HG02571 (cell line): ENCODE data around the gene LARGE1.
A peak's percentile ranks its signal among the peaks of the same experiment; 100 is the strongest.
"Not testable (repeated sequence)": the region's sequence is repeated elsewhere in the genome, so short reads cannot be mapped to it uniquely, and the experiment has no call there.

ENCODE experiments used
- ATAC-seq: cut with Tn5 transposase; IDR thresholded peaks from one replicate; pipeline ENCODE4 v1.9.1; 2021; ENCODE audit warnings: mild to moderate bottlenecking, moderate library complexity; ENCODE audit not compliant: unreplicated experiment

Gene LARGE1

GRCh38 chr22:33496112-33496511, 424.2 kb downstream of the LARGE1 start:
- no peak for ATAC-seq

GRCh38 chr22:33493476-33494205, 426.6 kb downstream of the LARGE1 start:
- ATAC-seq: no peak

GRCh38 chr22:33492210-33492651, 428.0 kb downstream of the LARGE1 start:
- no peak for ATAC-seq

GRCh38 chr22:33487041-33487716, 433.1 kb downstream of the LARGE1 start:
- no peak for ATAC-seq

- ATAC-seq: no peak
Measured at GRCh38 chr22:33481550-33481949, 438.7 kb downstream of the LARGE1 start.

GRCh38 chr22:33477120-33478111, 442.9 kb downstream of the LARGE1 start:
- ATAC-seq: no peak

- no peak for ATAC-seq
Measured at GRCh38 chr22:33476716-33477115, 443.6 kb downstream of the LARGE1 start.

GRCh38 chr22:33476206-33476605, 444.1 kb downstream of the LARGE1 start:
- ATAC-seq: no peak

- no peak for ATAC-seq
Measured at GRCh38 chr22:33474587-33474986, 445.7 kb downstream of the LARGE1 start.

- peak; percentile 67 for ATAC-seq
Measured at GRCh38 chr22:33472462-33473344, 447.6 kb downstream of the LARGE1 start.

- ATAC-seq: no peak
Measured at GRCh38 chr22:33470456-33470855, 449.8 kb downstream of the LARGE1 start.

- ATAC-seq: no peak
Measured at GRCh38 chr22:33467620-33468095, 452.6 kb downstream of the LARGE1 start.

GRCh38 chr22:33467080-33467479, 453.2 kb downstream of the LARGE1 start:
- ATAC-seq: no peak

GRCh38 chr22:33465554-33465953, 454.7 kb downstream of the LARGE1 start:
- ATAC-seq: no peak

- no peak for ATAC-seq
Measured at GRCh38 chr22:33464698-33465097, 455.6 kb downstream of the LARGE1 start.

- no peak for ATAC-seq
Measured at GRCh38 chr22:33461698-33462434, 458.4 kb downstream of the LARGE1 start.

- ATAC-seq: not testable (repeated sequence)
Measured at GRCh38 chr22:33461245-33461644, 459.0 kb downstream of the LARGE1 start.

GRCh38 chr22:33459137-33459536, 461.1 kb downstream of the LARGE1 start:
- ATAC-seq: no peak

- no peak for ATAC-seq
Measured at GRCh38 chr22:33456511-33456910, 463.8 kb downstream of the LARGE1 start.
